WI38 (cell line): ENCODE measurements around the gene STAC.

Source experiments
- H3K4me3 ChIP-seq: 2 replicates; pipeline ENCODE4 v1.5.1; 2011; ENCODE audit warnings: low read depth, mild to moderate bottlenecking, control low read depth, low read length
- TF ChIP-seq, protein P1 (sequence below): IDR thresholded peaks from 2 replicates; pipeline ENCODE4 v1.5.1; 2012; ENCODE audit warnings: low read depth, mild to moderate bottlenecking, control low read depth, low read length

STAC gene

DNA sequence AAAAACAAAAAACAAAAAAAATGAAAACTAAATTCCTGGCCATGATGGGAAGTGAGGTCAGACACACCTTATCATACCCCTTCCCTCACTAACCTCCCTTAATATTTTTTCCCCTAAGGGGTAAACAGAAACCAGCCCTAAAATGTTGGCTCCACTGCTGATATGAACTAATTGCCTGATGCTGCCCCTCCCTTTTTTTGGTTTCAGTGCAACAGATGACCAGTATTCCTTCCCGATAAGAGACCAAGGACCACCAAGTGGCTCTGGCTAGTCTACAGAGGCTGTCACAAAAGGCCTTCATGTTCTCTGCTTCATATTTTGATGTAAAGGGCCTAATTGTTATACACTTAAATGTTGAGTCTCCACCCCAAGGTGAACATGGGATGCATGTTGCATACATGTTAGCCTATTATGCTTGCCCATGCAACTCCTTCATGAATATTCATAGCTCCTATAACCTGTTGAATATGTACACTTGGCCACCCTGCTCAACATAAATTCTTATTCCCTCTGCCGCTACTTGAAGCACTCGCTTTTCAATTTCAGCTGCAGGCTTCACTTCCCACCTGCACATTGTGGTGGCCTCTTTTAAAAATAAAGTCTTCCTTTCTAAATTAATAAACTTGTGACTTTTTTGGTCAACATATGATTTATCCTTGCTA is 12.3 kb upstream of the STAC start:
- no peak overlapping the region for H3K4me3 ChIP-seq
- TF ChIP-seq, protein P1, sequence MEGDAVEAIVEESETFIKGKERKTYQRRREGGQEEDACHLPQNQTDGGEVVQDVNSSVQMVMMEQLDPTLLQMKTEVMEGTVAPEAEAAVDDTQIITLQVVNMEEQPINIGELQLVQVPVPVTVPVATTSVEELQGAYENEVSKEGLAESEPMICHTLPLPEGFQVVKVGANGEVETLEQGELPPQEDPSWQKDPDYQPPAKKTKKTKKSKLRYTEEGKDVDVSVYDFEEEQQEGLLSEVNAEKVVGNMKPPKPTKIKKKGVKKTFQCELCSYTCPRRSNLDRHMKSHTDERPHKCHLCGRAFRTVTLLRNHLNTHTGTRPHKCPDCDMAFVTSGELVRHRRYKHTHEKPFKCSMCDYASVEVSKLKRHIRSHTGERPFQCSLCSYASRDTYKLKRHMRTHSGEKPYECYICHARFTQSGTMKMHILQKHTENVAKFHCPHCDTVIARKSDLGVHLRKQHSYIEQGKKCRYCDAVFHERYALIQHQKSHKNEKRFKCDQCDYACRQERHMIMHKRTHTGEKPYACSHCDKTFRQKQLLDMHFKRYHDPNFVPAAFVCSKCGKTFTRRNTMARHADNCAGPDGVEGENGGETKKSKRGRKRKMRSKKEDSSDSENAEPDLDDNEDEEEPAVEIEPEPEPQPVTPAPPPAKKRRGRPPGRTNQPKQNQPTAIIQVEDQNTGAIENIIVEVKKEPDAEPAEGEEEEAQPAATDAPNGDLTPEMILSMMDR: no peak

DNA sequence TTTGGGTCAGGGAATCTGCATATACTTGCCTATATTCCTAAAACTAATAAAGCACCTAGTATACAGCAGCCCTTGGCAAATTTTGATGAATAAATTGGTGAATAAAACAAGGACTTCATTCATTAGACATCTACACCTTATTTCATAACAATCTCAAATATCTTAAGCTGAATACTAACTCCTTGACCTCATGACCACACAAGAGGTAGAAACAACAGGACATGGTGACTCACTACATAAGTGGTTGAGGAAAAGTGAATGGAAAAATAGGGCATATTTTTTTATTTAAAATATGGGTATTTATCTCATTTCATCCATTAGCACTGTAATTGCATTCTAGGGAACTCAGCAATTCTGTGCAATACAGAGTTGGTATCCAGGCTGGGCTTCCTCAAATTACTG is 7.8 kb upstream of the STAC start:
- H3K4me3 ChIP-seq: no peak overlapping the region
- TF ChIP-seq, protein P1: no peak

DNA sequence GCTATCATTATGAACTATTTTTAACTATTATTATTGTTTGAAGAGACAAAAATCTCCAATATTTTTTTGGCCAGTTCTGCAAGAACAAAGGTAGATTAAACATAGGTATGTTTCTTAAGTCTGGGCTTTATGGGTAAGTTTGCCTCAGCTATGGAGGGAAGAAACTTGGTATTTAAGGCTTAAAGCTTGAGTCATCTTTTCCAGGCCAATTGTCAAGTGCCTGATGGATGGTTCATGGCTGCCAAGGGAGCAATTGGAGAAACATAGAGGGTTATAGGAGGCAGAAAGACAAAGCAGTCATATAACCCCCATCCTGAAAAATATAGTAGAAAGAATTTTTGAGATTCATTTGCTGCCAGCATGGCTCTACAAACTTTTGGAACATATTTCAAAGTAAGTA is 7.2 kb upstream of the STAC start:
- TF ChIP-seq, protein P1: no peak
- no peak overlapping the region for H3K4me3 ChIP-seq

DNA sequence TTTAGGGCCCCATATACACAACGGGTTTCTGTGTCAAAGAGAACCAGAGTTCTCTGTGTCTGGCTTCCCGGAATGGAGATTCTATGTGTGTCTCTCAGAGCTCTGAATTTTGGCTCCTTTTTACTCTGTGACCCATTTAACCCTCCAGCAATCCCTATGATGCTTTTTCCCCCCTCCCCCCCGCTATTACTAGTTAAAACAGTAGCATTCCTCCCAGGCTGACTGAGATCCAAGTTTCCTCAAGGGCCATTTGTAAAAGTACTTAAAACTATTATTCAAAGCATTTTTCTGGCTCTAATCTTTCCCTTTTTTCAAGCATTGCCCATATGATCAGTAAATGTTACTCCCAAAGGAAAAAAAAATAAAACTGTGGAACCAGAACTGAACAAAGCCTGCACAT is 6.6 kb upstream of the STAC start:
- TF ChIP-seq, protein P1: no peak
- H3K4me3 ChIP-seq: no peak overlapping the region

DNA sequence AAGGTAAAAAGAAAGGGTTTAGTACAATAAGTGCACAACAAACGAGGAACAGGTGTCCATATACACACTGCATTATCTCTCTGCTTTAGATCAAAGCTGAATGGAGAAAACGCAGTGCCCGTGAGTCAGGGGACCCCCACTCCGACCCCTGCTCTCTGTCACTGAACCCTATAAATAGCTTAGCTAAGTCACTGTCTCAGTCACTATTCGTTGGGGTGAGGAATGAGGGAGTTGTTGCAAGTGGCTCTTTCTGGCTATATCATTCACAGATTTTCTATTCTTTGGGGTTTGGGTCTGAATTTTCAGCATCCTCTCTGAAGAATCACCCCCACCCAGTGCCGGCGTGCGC is 458 bp upstream of the STAC start:
- TF ChIP-seq, protein P1: no peak

DNA sequence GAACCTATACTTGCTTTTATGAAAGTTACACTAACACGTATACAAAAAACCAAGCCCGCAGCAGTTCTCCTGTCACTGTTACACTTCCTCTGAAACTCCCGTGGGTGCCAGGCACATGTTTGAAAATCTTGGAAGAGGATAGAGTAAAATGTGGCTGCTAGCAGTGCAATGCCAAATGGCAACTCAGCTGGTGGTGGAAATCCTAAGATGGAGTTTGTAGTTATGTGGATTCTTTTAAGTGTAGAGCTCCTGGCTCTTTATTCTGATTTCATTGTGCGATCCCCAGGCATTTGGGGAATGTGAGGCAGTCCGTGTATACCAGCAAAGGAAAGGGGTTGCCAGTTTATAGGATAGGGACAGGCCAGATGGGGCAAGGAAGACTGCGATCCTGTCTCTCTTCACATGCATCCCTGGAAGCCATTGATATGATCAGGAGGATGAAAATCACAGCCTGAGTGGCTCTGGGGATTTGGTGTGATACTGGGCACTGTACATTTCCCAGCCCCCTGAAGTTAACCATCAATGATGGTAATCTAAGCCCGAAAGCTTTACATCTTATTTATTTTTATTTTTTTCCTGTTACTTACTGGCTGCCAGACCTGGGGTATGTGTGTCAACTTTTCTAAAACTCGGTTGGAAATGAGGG is 1.1 kb downstream of the STAC start:
- TF ChIP-seq, protein P1: no peak
- H3K4me3 ChIP-seq: no peak overlapping the region

More for the DNA sequence above, 458 bp upstream of the STAC start:
- no peak overlapping the region for H3K4me3 ChIP-seq

DNA sequence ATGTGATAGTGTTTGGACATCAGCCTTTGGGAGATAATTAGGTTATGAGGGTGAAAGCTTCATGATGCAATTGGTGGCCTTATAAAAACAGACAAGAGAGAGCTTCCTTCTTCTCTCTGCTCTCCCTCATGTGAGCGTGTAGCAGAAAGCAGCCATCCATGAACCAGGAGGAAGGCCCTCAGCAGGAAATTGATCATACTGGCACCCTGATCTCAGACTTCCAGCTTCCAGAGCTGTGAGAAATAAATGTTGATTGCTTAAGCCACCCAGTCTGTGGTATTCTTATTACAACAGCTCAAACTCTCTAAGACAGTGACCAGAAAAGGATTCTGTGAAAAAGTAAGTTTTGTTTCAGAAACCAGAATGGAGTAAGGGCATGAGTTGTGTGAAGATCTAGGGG is 13.3 kb downstream of the STAC start:
- H3K4me3 ChIP-seq: no peak overlapping the region
- TF ChIP-seq, protein P1: no peak
